Neuronal stem cell (in vitro differentiated cells): ENCODE measurements around the gene PRAMEF2. TPM values are rescaled to one million over a fixed set of nuclear protein-coding genes. Genes with fewer than 3 reads are reported as not detected.
"Not testable (repeated sequence)": the region's sequence is repeated elsewhere in the genome, so short reads cannot be mapped to it uniquely, and the experiment has no call there.

Experiments
- DNase-seq: peaks from one replicate; pipeline ENCODE4 v3.0.0-alpha.2; 2013; ENCODE audit warnings: low spot score
- H2AFZ ChIP-seq: one replicate; pipeline ENCODE4 v1.6.1; 2013; ENCODE audit warnings: mild to moderate bottlenecking, low read length, inconsistent platforms
- H2AK5ac ChIP-seq: 2 replicates; pipeline ENCODE4 v1.6.1; 2013; ENCODE audit warnings: low read depth, mild to moderate bottlenecking, inconsistent platforms, low read length, moderate library complexity, mixed read lengths
- H2BK120ac ChIP-seq: 2 replicates; pipeline ENCODE4 v1.6.1; 2013; ENCODE audit warnings: low read depth, mild to moderate bottlenecking, inconsistent platforms, low read length, moderate library complexity, mixed read lengths
- H2BK12ac ChIP-seq: one replicate; pipeline ENCODE4 v1.6.1; 2013; ENCODE audit warnings: low read length, inconsistent platforms
- H2BK15ac ChIP-seq: 2 replicates; pipeline ENCODE4 v1.6.1; 2013; ENCODE audit warnings: mild to moderate bottlenecking, low read length, inconsistent platforms, mixed read lengths
- H2BK5ac ChIP-seq: one replicate; pipeline ENCODE4 v1.6.1; 2013; ENCODE audit warnings: inconsistent platforms, mild to moderate bottlenecking, low read length, moderate library complexity
- H3K14ac ChIP-seq: one replicate; pipeline ENCODE4 v1.6.1; 2013; ENCODE audit warnings: low read length, inconsistent platforms
- H3K18ac ChIP-seq: 2 replicates; pipeline ENCODE4 v1.6.1; 2013; ENCODE audit warnings: low read length, inconsistent platforms
- H3K23ac ChIP-seq: 2 replicates; pipeline ENCODE4 v1.6.1; 2013; ENCODE audit warnings: low read depth, mild to moderate bottlenecking, mixed read lengths, low read length, inconsistent platforms; ENCODE audit not compliant: poor library complexity
- H3K27ac ChIP-seq: replicated peaks from 3 replicates; pipeline ENCODE4 v1.5.1; 2013; ENCODE audit warnings: low read length, inconsistent platforms
- H3K27me3 ChIP-seq, 3 experiments: 2 replicates each; pipeline ENCODE4 v1.6.1; 2013; ENCODE audit warnings: low read length in 3 of 3, mild to moderate bottlenecking in 2 of 3, inconsistent platforms in 1 of 3, low read depth in 1 of 3, mixed read lengths in 1 of 3, moderate library complexity in 1 of 3; ENCODE audit not compliant: control insufficient read depth in 3 of 3, insufficient read depth in 3 of 3
- H3K36me3 ChIP-seq, 2 donors: replicated peaks in 1 of 2; 2 replicates each; pipeline ENCODE4 v1.6.1; 2013; ENCODE audit warnings: low read length in 2 of 2; ENCODE audit not compliant: control insufficient read depth in 2 of 2, insufficient read depth in 2 of 2
- H3K4ac ChIP-seq: 2 replicates; pipeline ENCODE4 v1.6.1; 2013; ENCODE audit warnings: inconsistent platforms, mild to moderate bottlenecking, low read length, moderate library complexity
- H3K4me1 ChIP-seq, 2 donors: 1 replicate in 1 of 2; 2 replicates in 1 of 2; pipeline ENCODE4 v1.6.1; 2013; ENCODE audit warnings: low read length in 2 of 2, low read depth in 1 of 2; ENCODE audit not compliant: control insufficient read depth in 2 of 2, insufficient read depth in 1 of 2
- H3K4me2 ChIP-seq: one replicate; pipeline ENCODE4 v1.6.1; 2013; ENCODE audit warnings: mild to moderate bottlenecking, low read length, inconsistent platforms; ENCODE audit not compliant: insufficient read depth, poor library complexity, severe bottlenecking
- H3K4me3 ChIP-seq, 2 donors: 2 replicates each; pipeline ENCODE4 v1.5.1; 2013; ENCODE audit warnings: low read length in 2 of 2, mild to moderate bottlenecking in 2 of 2, inconsistent platforms in 1 of 2, moderate library complexity in 1 of 2
- H3K79me1 ChIP-seq: one replicate; pipeline ENCODE4 v1.6.1; 2013; ENCODE audit warnings: low read depth, mild to moderate bottlenecking, inconsistent platforms, low read length, moderate library complexity
- H3K9ac ChIP-seq: one replicate; pipeline ENCODE4 v1.6.1; 2013; ENCODE audit warnings: mild to moderate bottlenecking, low read depth, low read length, inconsistent platforms; ENCODE audit not compliant: poor library complexity
- H3K9me3 ChIP-seq, 2 donors: replicated peaks in 1 of 2; 2 replicates each; pipeline versions ENCODE3 to v1.6.1; 2013; ENCODE audit warnings: low read length in 2 of 2, mild to moderate bottlenecking in 2 of 2, inconsistent platforms in 1 of 2, low read depth in 1 of 2, mixed read lengths in 1 of 2, moderate library complexity in 1 of 2; ENCODE audit not compliant: control insufficient read depth in 2 of 2, insufficient read depth in 1 of 2
- H4K8ac ChIP-seq: one replicate; pipeline ENCODE4 v1.6.1; 2013; ENCODE audit warnings: low read depth, mild to moderate bottlenecking, inconsistent platforms, low read length, moderate library complexity
- H4K91ac ChIP-seq: one replicate; pipeline ENCODE4 v1.6.1; 2013; ENCODE audit warnings: low read length, low read depth, mild to moderate bottlenecking, inconsistent platforms; ENCODE audit not compliant: poor library complexity
- WGBS, 2 donors: extraction: QIAGEN DNeasy Blood & Tissue Kit; methylation state at CpG; one replicate each; pipeline ENCODE4 v1.1.7; 2013; ENCODE audit warnings: missing lambda C conversion rate in 2 of 2, mixed read lengths in 1 of 2; ENCODE audit not compliant: insufficient read length in 2 of 2, insufficient replicate concordance in 1 of 2; ENCODE audit errors: extremely low coverage in 2 of 2; 5-methylcytosine and 5-hydroxymethylcytosine counted together
- polyA plus RNA-seq, 2 experiments: library from polyadenylated mRNA; stranded (reverse); fragments of 200-250 nt; gene quantifications; one replicate each; pipeline ENCODE4 v1.2.3, GENCODE V29; 2013

The PRAMEF2 gene
- not detected for polyA plus RNA-seq (2013, experiment 1 of 2)
- not detected for polyA plus RNA-seq (2013, experiment 2 of 2)

- H4K8ac ChIP-seq, H3K27ac ChIP-seq, H3K9me3 ChIP-seq, H2BK15ac ChIP-seq, H4K91ac ChIP-seq, H2BK5ac ChIP-seq, H3K9ac ChIP-seq, H2AK5ac ChIP-seq, H3K4me3 ChIP-seq, H2BK120ac ChIP-seq, H3K18ac ChIP-seq, H3K14ac ChIP-seq, H3K4me2 ChIP-seq, H3K79me1 ChIP-seq, H3K4ac ChIP-seq, H3K23ac ChIP-seq, H2BK12ac ChIP-seq, H3K4me1 ChIP-seq, H3K36me3 ChIP-seq, H2AFZ ChIP-seq, DNase-seq, H3K27me3 ChIP-seq: not testable (repeated sequence)
- no CpG with 5 or more reads among the region's 2 CpGs for WGBS, 2 donors
Measured at GRCh38 chr1:12856786-12857185, at the start of gene PRAMEF2. TSS of gene PRAMEF2 (plus strand) at chr1:12857086. CDS start at chr1:12859010, 1,924 bp downstream.

- Histone ChIP-seq H2BK120ac (no peak overlapping the region), H3K14ac (no peak overlapping the region), H3K27me3 (peaks cover 0 to 22% (median 0%) of the 10 kb centered on the region in 3 experiments), H3K4me2 (no peak overlapping the region), H3K23ac (no peak overlapping the region), H2BK15ac (no peak overlapping the region), H3K9ac (no peak overlapping the region), H3K36me3 (no peaks in the 10 kb centered on the region), H3K27ac (no peak overlapping the region), H2AK5ac (no peak overlapping the region), H2BK5ac (no peak overlapping the region), H2BK12ac (no peak overlapping the region), H3K18ac (no peak overlapping the region), H3K9me3 (peaks cover 0 to 22% of the 10 kb centered on the region in 2 donors), H2AFZ (no peak overlapping the region), H3K4me3 (no peak overlapping the region), H4K91ac (no peak overlapping the region), H3K79me1 (no peaks in the 10 kb centered on the region), H3K4me1 (no peaks in the 10 kb centered on the region), H4K8ac (no peak overlapping the region), H3K4ac (no peak overlapping the region)
- no peak for DNase-seq
- WGBS, 2 donors: no CpG with 5 or more reads among the region's 1 CpG
Measured at GRCh38 chr1:12809933-12810332, 47.0 kb upstream of the PRAMEF2 start.

GRCh38 chr1:12810691-12811408 is 46.0 kb upstream of the PRAMEF2 start:
- no peak overlapping the region for H2BK5ac ChIP-seq
- no peak overlapping the region for H3K14ac ChIP-seq
- H3K79me1 ChIP-seq: no peaks in the 10 kb centered on the region
- DNase-seq: no peak
- no peak overlapping the region for H2AFZ ChIP-seq
- no peak overlapping the region for H3K23ac ChIP-seq
- H2AK5ac ChIP-seq: no peak overlapping the region
- H3K4ac ChIP-seq: no peak overlapping the region
- H3K9ac ChIP-seq: no peak overlapping the region
- no peak overlapping the region for H2BK15ac ChIP-seq
- H3K36me3 ChIP-seq: no peaks in the 10 kb centered on the region
- no peak overlapping the region for H2BK120ac ChIP-seq
- no peak overlapping the region for H4K91ac ChIP-seq
- H3K18ac ChIP-seq: no peak overlapping the region
- no CpG with 5 or more reads among the region's 5 CpGs for WGBS, 2 donors
- H4K8ac ChIP-seq: no peak overlapping the region
- H3K27me3 ChIP-seq: peaks cover 0 to 22% (median 0%) of the 10 kb centered on the region in 3 experiments
- H3K4me3 ChIP-seq: no peak overlapping the region
- no peaks in the 10 kb centered on the region for H3K4me1 ChIP-seq
- H3K4me2 ChIP-seq: no peak overlapping the region
- no peak overlapping the region for H2BK12ac ChIP-seq
- H3K9me3 ChIP-seq: peaks cover 0 to 22% of the 10 kb centered on the region in 2 donors
- no peak overlapping the region for H3K27ac ChIP-seq

- Histone ChIP-seq H4K8ac (no peak overlapping the region), H2BK120ac (no peak overlapping the region), H3K23ac (no peak overlapping the region), H2AFZ (no peak overlapping the region), H4K91ac (no peak overlapping the region), H3K18ac (no peak overlapping the region), H3K9ac (no peak overlapping the region), H3K14ac (no peak overlapping the region), H3K4me1 (no peaks in the 10 kb centered on the region), H3K4ac (no peak overlapping the region), H2BK15ac (no peak overlapping the region), H3K4me2 (no peak overlapping the region), H2BK5ac (no peak overlapping the region), H2BK12ac (no peak overlapping the region), H3K4me3 (no peak overlapping the region), H3K9me3 (peaks cover 0 to 18% of the 10 kb centered on the region in 2 donors), H2AK5ac (no peak overlapping the region), H3K27me3 (peaks cover 0 to 22% (median 0%) of the 10 kb centered on the region in 3 experiments), H3K27ac (no peak overlapping the region), H3K79me1 (no peaks in the 10 kb centered on the region), H3K36me3 (no peaks in the 10 kb centered on the region)
- DNase-seq: no peak
- no CpG with 5 or more reads among the region's 2 CpGs for WGBS, 2 donors
Measured at GRCh38 chr1:12811409-12811784, 45.5 kb upstream of the PRAMEF2 start.
